CD1c-positive myeloid dendritic cell (primary cell): ENCODE data around the gene CERS2.
"Not testable (repeated sequence)": the region's sequence is repeated elsewhere in the genome, so short reads cannot be mapped to it uniquely, and the experiment has no call there.

Experiments
- DNase-seq: peaks from one replicate; pipeline ENCODE4 v3.0.0-alpha.2; 2016; ENCODE audit errors: extremely low spot score

The CERS2 gene

GRCh38 chr1:150969626-150970025, 5.0 kb downstream of the CERS2 start:
- DNase-seq = no peak

GRCh38 chr1:150968491-150968890, 6.1 kb downstream of the CERS2 start:
- DNase-seq = no peak

GRCh38 chr1:150967936-150968335, 6.7 kb downstream of the CERS2 start:
- no peak for DNase-seq

- no peak for DNase-seq
Observed at GRCh38 chr1:150966011-150966410, 8.6 kb downstream of the CERS2 start.

- no peak for DNase-seq
Observed at GRCh38 chr1:150965605-150966004, 9.0 kb downstream of the CERS2 start.

GRCh38 chr1:150964164-150964489, 10.5 kb downstream of the CERS2 start:
- DNase-seq = no peak

GRCh38 chr1:150963321-150964163, 11.1 kb downstream of the CERS2 start:
- DNase-seq = no peak

GRCh38 chr1:150961756-150962155, 12.9 kb downstream of the CERS2 start:
- DNase-seq = no peak

- no peak for DNase-seq
Observed at GRCh38 chr1:150960646-150961045, 14.0 kb downstream of the CERS2 start.

GRCh38 chr1:150957666-150958065, 17.0 kb downstream of the CERS2 start:
- no peak for DNase-seq

GRCh38 chr1:150955280-150955679, 19.4 kb downstream of the CERS2 start:
- DNase-seq = no peak

GRCh38 chr1:150954708-150955107, 19.9 kb downstream of the CERS2 start:
- no peak for DNase-seq

- no peak for DNase-seq
Observed at GRCh38 chr1:150944856-150945255, 29.8 kb downstream of the CERS2 start.

GRCh38 chr1:150931773-150932172, 42.9 kb downstream of the CERS2 start:
- DNase-seq = no peak

GRCh38 chr1:150928775-150929174, 45.9 kb downstream of the CERS2 start:
- DNase-seq = not testable (repeated sequence)

- no peak for DNase-seq
Observed at GRCh38 chr1:150928286-150928685, 46.3 kb downstream of the CERS2 start.

- DNase-seq = peak; percentile 68
Observed at GRCh38 chr1:150927624-150928023, 47.0 kb downstream of the CERS2 start.

GRCh38 chr1:150926097-150926741, 48.4 kb downstream of the CERS2 start, which contains the start of gene SETDB1:
SETDB1 (plus strand) TSS chr1:150926363; CDS start chr1:150927715, 1,352 bp downstream.
- DNase-seq = peak; percentile 97

GRCh38 chr1:150925080-150925479, 49.6 kb downstream of the CERS2 start:
- no peak for DNase-seq

GRCh38 chr1:150922519-150922975, 52.1 kb downstream of the CERS2 start:
- peak; percentile 74 for DNase-seq

GRCh38 chr1:150917387-150917786, 57.2 kb downstream of the CERS2 start:
- DNase-seq = no peak
